KMS-11 (cell line): Measurements from ENCODE around the gene SCGB1C1.
"Not testable (repeated sequence)": the region's sequence is repeated elsewhere in the genome, so short reads cannot be mapped to it uniquely, and the experiment has no call there.

Experiments
- H2AFZ ChIP-seq: fragments of 200-600 bp; sonication (generic); 2 replicates; pipeline ENCODE4 v1.6.1; 2016; ENCODE audit warnings: antibody characterized with exemption, mixed run types, low read depth
- H3K27ac ChIP-seq: fragments of 200-600 bp; sonication (generic); 2 replicates; pipeline ENCODE4 v1.6.1; 2016; ENCODE audit warnings: mild to moderate bottlenecking, mixed run types
- H3K27me3 ChIP-seq: fragments of 200-600 bp; sonication (generic); 2 replicates; pipeline ENCODE4 v1.6.1; 2017; ENCODE audit warnings: mild to moderate bottlenecking, low read depth, mixed run types, moderate library complexity; ENCODE audit not compliant: insufficient read depth
- H3K36me3 ChIP-seq: fragments of 200-600 bp; sonication (generic); 2 replicates; pipeline ENCODE4 v1.6.1; 2017; ENCODE audit warnings: mild to moderate bottlenecking, mixed run types; ENCODE audit not compliant: insufficient read depth
- H3K4me1 ChIP-seq: fragments of 200-600 bp; sonication (generic); 2 replicates; pipeline ENCODE4 v1.6.1; 2016; ENCODE audit warnings: mild to moderate bottlenecking, low read depth, mixed run types; ENCODE audit not compliant: poor library complexity, severe bottlenecking
- H3K4me2 ChIP-seq: fragments of 200-600 bp; sonication (generic); 2 replicates; pipeline ENCODE4 v1.7.0; 2016; ENCODE audit warnings: mild to moderate bottlenecking, mixed run types
- H3K4me3 ChIP-seq: fragments of 200-600 bp; sonication (generic); IDR thresholded peaks from 2 replicates; pipeline ENCODE4 v1.6.1; 2017; ENCODE audit warnings: low read depth, low read length, mixed read lengths; ENCODE audit not compliant: insufficient read depth
- H3K79me2 ChIP-seq: fragments of 200-600 bp; sonication (generic); 2 replicates; pipeline ENCODE4 v1.6.1; 2016; ENCODE audit warnings: low read depth, mixed run types; ENCODE audit not compliant: insufficient read depth
- H3K9ac ChIP-seq: fragments of 200-600 bp; sonication (generic); 2 replicates; pipeline ENCODE4 v1.6.1; 2016; ENCODE audit warnings: mild to moderate bottlenecking, mixed run types
- H4K20me1 ChIP-seq: fragments of 200-600 bp; sonication (generic); 2 replicates; pipeline ENCODE4 v1.6.1; 2016; ENCODE audit warnings: mild to moderate bottlenecking, mixed run types; ENCODE audit not compliant: insufficient read depth
- CTCF ChIP-seq: fragments of 200-600 bp; sonication (generic); conservative IDR thresholded peaks from 2 replicates; pipeline ENCODE4 v1.6.1; 2017; ENCODE audit warnings: low read depth, mild to moderate bottlenecking, antibody characterized with exemption, low read length, moderate library complexity, mixed read lengths

SCGB1C1 gene

GRCh38 chr11:192674-193128 lies at the start of gene SCGB1C1:
SCGB1C1 (plus strand) TSS chr11:193078; CDS start chr11:193100, 22 bp downstream.
- H3K27ac ChIP-seq, H2AFZ ChIP-seq: not testable (repeated sequence)
- H3K4me2 ChIP-seq: 0 out of 2 replicates have a peak within 1 kb of the TSS, but pooled peaks have one; percentile 19

GRCh38 chr11:180242-180641 lies 12.6 kb upstream of the SCGB1C1 start:
- H3K27me3 ChIP-seq, H3K79me2 ChIP-seq, H3K4me1 ChIP-seq, H3K27ac ChIP-seq, H2AFZ ChIP-seq, H3K4me3 ChIP-seq, H3K36me3 ChIP-seq, H3K9ac ChIP-seq, H3K4me2 ChIP-seq, H4K20me1 ChIP-seq: not testable (repeated sequence)
- TF ChIP-seq CTCF: 0 out of 2 replicates have a peak, but pooled peaks have one; percentile 16

More at GRCh38 chr11:192674-193128, at the start of gene SCGB1C1:
- H3K79me2 ChIP-seq, H3K9ac ChIP-seq, H3K4me3 ChIP-seq, H4K20me1 ChIP-seq, H3K36me3 ChIP-seq, H3K27me3 ChIP-seq: not testable (repeated sequence)
- peaks cover 12% of the 10 kb centered on the region for H3K4me1 ChIP-seq

- not testable (repeated sequence) for H3K79me2 ChIP-seq, H3K4me3 ChIP-seq, H3K27me3 ChIP-seq, H3K9ac ChIP-seq, H4K20me1 ChIP-seq, H3K4me2 ChIP-seq, H2AFZ ChIP-seq, H3K36me3 ChIP-seq, H3K27ac ChIP-seq
- H3K4me1 ChIP-seq: peaks cover 12% of the 10 kb centered on the region
These were observed 3.6 kb upstream of the SCGB1C1 start for GRCh38 chr11:189200-189783.

- peak; percentile 34; the same call in 1 of the 2 replicates for TF ChIP-seq CTCF
- not testable (repeated sequence) for H3K79me2 ChIP-seq, H4K20me1 ChIP-seq, H3K27ac ChIP-seq, H3K4me2 ChIP-seq, H3K27me3 ChIP-seq, H3K9ac ChIP-seq, H2AFZ ChIP-seq, H3K4me3 ChIP-seq, H3K36me3 ChIP-seq
- peaks cover 12% of the 10 kb centered on the region for H3K4me1 ChIP-seq
These were observed 3.0 kb upstream of the SCGB1C1 start for GRCh38 chr11:189843-190311.

GRCh38 chr11:190546-190945 lies 2.3 kb upstream of the SCGB1C1 start:
- not testable (repeated sequence) for H3K36me3 ChIP-seq, H4K20me1 ChIP-seq, H3K4me2 ChIP-seq, H2AFZ ChIP-seq, H3K27me3 ChIP-seq, H3K4me3 ChIP-seq, H3K79me2 ChIP-seq, H3K27ac ChIP-seq, H3K9ac ChIP-seq
- H3K4me1 ChIP-seq: peaks cover 12% of the 10 kb centered on the region
